ENCODE data around the gene AARS2.

DNA sequence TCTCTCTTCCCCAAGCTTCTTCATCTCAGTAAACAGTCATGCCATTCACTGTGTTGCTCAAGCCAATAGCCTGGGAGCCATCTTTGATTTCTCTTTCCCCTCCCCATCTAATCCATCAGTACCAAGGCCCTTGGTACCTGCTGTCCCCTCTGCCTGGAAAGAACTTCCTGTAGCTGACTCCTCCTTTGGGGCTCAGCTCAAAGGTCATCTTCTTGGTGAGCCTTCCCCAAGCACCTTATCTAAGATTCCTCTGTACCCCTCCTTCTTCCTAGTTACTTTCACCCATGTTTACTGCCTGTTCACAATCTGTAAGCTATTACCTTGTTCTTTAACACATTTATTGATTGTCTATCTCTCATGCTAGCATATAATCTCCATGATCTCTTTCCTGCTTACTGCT, 3.5 kb downstream of the AARS2 start:
- TF ChIP-seq, protein P1, sequence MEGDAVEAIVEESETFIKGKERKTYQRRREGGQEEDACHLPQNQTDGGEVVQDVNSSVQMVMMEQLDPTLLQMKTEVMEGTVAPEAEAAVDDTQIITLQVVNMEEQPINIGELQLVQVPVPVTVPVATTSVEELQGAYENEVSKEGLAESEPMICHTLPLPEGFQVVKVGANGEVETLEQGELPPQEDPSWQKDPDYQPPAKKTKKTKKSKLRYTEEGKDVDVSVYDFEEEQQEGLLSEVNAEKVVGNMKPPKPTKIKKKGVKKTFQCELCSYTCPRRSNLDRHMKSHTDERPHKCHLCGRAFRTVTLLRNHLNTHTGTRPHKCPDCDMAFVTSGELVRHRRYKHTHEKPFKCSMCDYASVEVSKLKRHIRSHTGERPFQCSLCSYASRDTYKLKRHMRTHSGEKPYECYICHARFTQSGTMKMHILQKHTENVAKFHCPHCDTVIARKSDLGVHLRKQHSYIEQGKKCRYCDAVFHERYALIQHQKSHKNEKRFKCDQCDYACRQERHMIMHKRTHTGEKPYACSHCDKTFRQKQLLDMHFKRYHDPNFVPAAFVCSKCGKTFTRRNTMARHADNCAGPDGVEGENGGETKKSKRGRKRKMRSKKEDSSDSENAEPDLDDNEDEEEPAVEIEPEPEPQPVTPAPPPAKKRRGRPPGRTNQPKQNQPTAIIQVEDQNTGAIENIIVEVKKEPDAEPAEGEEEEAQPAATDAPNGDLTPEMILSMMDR (IDR thresholded peaks at IDR 0.05) = no peak
- TF ChIP-seq POLR2AphosphoS5 (IDR thresholded peaks at IDR 0.05) = no peak
- TF ChIP-seq POLR2A (IDR thresholded peaks at IDR 0.05) = no peak
- no peak for TF ChIP-seq EP300 (IDR thresholded peaks at IDR 0.05)
